GM10248 (cell line): ENCODE results near the gene PPL.

Experiments used
- CTCF ChIA-PET: fragments of 300-600 bp; sonication (Branson Sonifier 250); formaldehyde crosslinking; extraction: SDS; loops from one replicate; lab custom pipeline; 2021; ENCODE audit warnings: antibody characterized with exemption; lab: Yijun Ruan, JAX
- POLR2A ChIA-PET: fragments of 350-650 bp; sonication (Branson Sonifier 250); formaldehyde crosslinking; extraction: SDS; loops from one replicate; lab custom pipeline; 2020; ENCODE audit warnings: antibody characterized with exemption; lab: Yijun Ruan, JAX
- DNase-seq: peaks from one replicate; pipeline ENCODE4 v3.0.0; 2012; ENCODE audit errors: extremely low spot score
- TF ChIP-seq, protein P1 (sequence below): IDR thresholded peaks from 2 replicates; pipeline ENCODE4 v1.5.1; 2012; ENCODE audit warnings: mild to moderate bottlenecking, low read depth; ENCODE audit errors: extremely low read depth, missing control alignments, control extremely low read depth

The PPL gene

DNA sequence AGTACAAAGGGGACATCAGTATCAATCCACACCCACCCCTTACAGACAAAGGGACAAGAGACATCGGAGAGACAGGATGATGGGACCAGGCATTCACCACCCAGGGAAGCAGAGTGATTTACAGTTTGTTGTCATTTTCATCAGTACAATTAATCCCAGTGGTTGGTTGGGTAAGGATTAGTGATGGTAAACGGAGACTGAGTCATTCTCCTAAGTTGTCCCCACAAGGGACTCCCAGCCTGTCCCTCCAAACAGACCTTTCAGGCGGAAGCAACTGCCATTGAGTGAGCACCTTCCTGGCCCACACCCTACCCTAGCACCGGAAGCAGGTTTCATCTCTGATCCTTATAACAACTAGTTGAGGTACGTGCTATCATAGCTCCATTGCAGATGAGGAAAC lies 11.2 kb downstream of the PPL start:
- TF ChIP-seq, protein P1, sequence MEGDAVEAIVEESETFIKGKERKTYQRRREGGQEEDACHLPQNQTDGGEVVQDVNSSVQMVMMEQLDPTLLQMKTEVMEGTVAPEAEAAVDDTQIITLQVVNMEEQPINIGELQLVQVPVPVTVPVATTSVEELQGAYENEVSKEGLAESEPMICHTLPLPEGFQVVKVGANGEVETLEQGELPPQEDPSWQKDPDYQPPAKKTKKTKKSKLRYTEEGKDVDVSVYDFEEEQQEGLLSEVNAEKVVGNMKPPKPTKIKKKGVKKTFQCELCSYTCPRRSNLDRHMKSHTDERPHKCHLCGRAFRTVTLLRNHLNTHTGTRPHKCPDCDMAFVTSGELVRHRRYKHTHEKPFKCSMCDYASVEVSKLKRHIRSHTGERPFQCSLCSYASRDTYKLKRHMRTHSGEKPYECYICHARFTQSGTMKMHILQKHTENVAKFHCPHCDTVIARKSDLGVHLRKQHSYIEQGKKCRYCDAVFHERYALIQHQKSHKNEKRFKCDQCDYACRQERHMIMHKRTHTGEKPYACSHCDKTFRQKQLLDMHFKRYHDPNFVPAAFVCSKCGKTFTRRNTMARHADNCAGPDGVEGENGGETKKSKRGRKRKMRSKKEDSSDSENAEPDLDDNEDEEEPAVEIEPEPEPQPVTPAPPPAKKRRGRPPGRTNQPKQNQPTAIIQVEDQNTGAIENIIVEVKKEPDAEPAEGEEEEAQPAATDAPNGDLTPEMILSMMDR, result no peak
- no peak for DNase-seq
- CTCF ChIA-PET, result no interaction called here
- POLR2A ChIA-PET, result no interaction called here

DNA sequence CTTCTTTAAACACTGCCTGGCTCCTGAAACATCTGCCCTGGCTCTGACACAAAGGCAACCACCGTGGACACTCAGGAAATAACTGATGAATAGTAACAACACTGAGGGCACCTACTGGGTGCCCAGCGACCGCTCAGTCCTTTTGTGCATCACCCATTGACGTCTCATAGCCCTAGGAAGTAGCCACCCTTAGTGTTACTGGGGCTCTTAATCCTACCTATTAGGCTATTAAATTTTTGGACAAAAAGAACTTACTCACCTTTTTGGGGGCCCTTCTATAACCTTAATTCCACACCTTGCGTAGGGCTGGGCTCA lies 11.7 kb downstream of the PPL start:
- TF ChIP-seq, protein P1, result no peak
- ChIA-PET CTCF (no interaction called here), POLR2A (no interaction called here)
- DNase-seq, result no peak

DNA sequence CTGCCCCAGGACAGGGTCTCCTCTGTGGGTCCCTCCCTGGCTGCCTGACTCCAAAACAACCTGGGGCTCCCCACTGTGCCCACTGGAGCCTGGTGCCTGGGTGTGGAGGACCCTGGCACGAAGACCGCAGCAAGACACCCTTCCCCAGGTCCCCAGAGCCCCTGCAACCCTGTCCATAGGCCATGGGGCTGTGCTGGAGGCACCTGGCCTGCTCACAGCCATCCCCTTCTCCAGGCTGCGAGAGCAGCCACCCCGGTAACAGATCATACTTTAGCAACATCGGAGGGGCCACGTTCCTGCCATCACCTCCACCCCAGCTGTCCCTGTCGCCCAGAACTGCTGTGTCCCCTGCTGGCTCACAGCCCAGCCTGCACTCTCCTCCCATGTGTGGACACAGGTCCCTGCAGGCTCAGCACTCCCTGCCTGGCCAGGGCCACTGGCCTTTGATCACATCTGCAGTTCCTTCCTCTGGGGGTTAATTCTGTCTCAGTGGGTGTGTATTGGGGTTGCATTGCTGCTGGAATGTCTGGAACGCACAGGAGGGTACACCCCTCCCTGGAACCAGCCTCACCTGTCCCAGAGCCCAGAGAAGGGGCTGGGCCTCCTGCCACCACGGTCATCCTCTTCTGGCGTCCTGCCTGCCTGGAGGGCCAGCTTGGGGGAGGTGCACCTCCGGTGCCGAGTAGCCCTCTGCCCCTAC lies 12.2 kb downstream of the PPL start:
- no peak for DNase-seq
- CTCF ChIA-PET, result no interaction called here
- TF ChIP-seq, protein P1, result no peak
- POLR2A ChIA-PET, result no interaction called here

DNA sequence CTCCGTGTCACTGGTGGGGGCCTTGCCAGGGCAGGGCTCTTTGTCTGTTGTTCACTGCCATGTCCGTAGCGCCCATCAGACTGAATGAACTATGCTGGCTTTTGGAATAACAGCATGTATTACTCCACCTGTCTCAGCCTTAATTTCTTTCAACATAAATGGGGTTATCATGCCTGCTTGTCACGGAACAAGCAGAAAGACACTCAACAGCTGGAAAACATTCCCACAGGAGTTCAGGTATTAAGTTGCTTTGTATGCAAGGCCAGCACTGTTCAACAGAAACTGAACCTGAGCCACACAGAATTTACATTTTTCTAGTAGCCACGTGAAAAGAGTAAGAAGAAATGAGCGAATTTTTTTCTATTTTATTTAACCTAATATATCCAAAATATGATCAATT lies 13.1 kb downstream of the PPL start:
- ChIA-PET CTCF (no interaction called here), POLR2A (no interaction called here)
- TF ChIP-seq, protein P1, result no peak
- no peak for DNase-seq

DNA sequence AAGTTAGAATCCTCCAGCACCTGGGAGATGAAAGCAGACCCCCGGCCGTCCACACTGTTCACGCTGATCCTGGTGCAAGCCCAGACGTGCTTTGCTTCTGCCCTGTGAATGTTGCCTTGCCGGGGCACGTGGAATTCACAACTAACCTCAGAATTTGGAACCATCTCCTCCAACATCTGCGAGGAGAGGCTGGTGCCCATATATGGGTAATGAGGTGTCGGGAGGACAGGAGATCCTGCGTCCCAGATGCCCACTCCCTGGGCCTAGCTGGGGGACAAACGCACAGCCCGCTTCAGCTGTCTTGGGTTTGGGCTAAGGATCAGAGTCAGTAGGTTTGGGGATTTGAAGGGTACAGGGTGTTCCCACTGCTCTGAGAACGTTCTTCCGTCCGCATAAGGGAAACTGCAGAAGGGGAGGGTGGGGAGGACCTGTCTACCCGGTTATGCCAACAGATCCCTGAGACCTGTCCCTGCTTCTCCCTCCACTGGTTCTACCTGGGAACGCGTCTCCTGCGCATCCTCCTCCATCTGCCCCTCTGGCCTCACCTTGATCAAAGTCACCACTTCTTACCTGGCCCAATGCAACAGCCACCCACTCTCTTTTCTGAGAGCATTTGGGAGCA lies 14.1 kb downstream of the PPL start:
- TF ChIP-seq, protein P1, result no peak
- ChIA-PET CTCF (no interaction called here), POLR2A (no interaction called here)
- no peak for DNase-seq

DNA sequence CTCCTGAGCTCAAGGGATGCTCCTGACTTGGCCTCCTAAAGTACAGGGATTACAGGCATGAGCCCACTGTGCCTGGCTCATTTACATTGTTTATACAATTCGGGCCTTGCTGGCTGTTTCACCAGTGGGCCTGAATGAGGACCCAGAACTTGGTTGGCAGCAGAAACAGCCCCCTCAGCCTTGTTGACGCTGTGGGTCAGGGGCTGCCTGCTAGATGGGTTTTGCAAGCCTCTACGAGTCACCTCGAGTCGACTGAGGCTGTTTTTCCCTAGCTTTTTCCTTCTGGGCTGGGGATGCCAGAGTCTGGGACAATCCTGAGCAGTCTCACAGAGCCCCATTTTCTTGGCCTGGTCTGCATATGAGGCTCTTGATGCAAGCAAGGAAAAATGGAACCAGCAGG lies 16.1 kb downstream of the PPL start:
- DNase-seq, result no peak
- POLR2A ChIA-PET, result no interaction called here
- TF ChIP-seq, protein P1, result no peak
- CTCF ChIA-PET, result no interaction called here
